ENCODE measurements around the gene DLG5.

Gene DLG5

GRCh38 chr10:77841711-77842375 lies 84.7 kb downstream of the DLG5 start:
- DNase-seq (ENCODE audit: low read depth): no peak

- DNase-seq (ENCODE audit: low read depth): no peak
Measured at GRCh38 chr10:77840636-77841035, 85.9 kb downstream of the DLG5 start.

- DNase-seq (ENCODE audit: low read depth): no peak
Measured at GRCh38 chr10:77837925-77838595, 88.5 kb downstream of the DLG5 start.

DNA sequence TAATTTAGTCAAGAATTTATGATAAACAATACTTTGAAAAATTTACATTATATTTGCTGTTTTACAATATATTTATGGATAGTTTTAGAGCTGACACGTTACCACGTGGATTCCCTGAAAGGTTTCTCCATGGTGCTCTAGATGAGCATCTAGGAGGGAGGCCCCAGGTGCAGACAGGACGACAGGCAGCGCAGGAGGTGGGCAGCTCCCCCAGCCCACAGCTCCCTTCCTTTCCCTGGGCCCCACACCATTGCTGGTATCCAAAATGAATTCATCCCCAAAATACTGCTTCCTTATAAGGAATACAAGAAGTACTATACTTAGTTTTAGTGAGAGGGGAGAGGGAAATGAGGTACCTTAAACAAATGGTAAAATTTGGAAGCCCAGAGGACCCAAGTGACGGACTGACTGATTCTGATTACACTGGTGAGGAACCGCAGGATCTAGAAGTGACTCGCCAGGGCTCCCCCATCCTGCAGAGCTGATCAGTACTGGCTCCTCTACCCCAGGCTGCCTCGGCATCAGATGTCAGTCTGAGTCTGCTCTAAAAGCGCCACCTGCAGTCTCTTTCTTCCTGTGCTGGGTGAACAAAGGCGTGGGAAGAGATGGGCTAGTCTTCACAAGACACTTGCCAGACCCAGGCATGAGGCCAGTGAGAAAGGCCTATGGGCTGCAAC lies 89.2 kb downstream of the DLG5 start:
- DNase-seq (ENCODE audit: low read depth): no peak

GRCh38 chr10:77836299-77836820 lies 90.2 kb downstream of the DLG5 start:
- peak; percentile 69 for DNase-seq (ENCODE audit: low read depth)

DNA sequence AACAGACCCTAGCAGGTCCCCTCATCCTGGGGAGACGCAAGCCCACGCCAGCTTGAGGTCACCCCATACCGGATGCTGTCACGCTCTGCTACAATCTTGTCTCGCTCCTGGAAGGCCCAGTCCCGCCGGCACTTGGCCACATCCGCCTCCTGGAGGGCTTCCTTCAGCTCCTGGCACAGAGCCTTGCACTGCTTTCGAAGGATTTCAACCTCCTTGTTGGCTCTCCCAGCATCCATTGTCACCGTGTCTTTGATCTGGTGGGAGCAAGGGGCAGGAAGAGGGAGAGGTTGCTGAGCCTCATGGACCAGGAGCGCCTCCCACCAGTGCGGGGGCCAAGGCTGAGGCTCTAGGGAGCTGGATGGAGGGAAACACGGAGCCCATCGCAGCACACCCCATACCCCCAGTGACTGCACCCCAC lies 90.9 kb downstream of the DLG5 start:
- no peak for DNase-seq (ENCODE audit: low read depth)

DNA sequence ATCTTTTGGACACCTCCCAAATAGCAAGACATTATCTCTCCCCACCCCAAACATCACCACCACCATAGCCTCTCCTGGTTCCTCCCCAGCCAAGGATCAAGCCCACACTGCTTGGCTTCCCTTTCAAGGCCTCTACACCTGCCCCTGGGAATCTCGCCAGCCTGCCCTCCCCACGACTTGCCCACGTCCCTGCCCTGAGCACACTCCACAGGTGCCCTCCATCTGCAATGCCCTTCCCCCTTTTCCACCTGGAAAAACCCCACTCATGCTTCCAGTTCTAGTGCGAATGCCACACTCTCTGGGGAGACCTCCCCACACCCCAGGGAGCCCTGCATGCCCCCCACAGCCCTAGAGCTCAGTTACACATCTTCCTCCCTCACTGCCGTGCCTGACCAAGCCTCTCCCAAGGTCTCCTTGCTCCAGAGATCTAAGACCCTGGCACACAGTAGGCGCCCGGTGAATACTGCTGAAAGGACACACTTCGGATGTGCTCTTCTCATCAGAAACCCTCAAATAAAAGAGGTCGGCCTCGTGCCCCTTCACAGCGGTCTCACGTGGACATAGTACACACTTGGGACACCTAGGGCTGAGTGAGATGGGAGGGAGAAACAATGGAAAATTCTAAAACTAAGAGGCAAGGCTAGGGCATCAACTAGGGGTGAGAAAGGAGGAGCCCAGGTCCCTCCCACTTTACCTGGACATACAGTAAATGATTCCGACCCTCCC lies 91.4 kb downstream of the DLG5 start:
- DNase-seq (ENCODE audit: low read depth): no peak

DNA sequence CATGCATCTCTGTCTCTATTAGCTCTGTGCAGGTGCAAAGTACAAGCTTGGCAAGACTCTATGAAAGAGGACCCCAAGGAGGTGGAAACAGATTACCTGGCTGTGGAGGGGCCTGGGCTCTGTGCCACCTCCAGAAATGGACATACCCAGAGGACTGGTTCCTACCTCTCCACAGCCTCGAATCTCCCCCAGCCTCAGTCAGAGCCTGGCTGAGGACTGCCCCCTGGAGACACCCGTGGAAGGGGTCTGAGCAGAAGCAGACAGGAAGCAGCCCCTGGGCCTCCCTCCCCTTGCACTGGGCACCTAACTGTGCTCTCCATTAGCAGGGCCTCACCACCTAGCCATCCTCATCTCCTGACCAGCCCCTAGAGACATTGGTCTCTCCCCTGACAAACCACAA lies 92.0 kb downstream of the DLG5 start:
- DNase-seq (ENCODE audit: low read depth): no peak

GRCh38 chr10:77833792-77834191 lies 92.8 kb downstream of the DLG5 start:
- no peak for DNase-seq (ENCODE audit: low read depth)

DNA sequence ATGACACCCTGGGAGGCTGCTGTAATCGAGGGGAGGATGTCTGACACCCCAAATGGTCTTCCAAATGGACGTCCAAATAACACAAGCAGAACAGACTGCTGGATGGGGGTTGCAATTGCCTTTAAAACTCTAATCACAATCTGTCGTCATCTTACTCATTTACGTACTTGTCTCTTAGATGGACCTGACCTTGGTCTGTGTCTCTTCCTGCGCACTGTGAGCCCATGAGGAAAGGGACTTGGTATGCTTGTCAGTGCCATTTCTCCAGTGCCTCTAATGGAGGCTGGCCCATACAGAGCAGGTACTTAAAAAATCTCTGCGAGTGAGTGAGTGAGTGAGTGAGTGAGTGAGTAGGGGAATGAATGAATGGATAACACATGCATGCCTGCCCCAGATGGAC lies 93.3 kb downstream of the DLG5 start:
- DNase-seq (ENCODE audit: low read depth): no peak

DNA sequence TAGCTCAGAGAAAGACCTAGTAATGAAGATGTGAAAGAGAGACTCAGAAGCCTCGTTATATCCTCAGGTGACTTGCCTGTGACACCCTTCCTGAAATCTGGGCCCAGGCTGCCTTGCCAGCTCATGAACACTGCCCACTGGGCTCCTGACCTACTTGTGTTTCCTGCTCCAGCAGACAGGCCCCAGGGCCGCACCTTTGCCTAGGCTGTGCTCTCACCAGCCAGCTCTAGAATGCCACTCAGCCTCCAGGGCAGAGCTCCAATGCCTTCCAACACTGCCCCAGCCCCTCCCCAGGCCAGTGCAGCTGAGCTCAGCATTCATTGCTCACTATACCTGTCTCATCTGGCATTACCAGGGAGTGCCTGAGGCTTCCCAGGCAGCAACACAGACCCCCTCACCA lies 94.3 kb downstream of the DLG5 start:
- DNase-seq (ENCODE audit: low read depth): no peak

DNA sequence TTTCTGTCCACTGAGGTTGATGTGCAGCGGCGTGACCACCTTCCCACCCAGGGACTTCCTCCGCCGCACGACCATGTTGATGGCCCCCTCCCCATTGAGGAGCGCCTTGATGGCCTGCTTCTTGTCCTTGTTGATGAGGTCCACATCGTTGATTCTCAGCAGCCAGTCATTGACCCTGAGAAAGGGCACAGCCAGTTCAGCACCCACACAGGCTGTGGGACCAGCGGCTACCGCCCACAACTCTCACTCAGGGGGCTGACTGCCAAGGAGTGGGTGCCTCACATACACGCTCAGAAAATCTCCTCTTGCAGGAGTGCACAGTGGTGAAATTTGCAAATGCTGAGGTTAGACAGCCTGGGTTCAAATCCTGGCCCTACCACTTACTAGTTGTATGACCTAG lies 97.2 kb downstream of the DLG5 start:
- DNase-seq (ENCODE audit: low read depth): no peak

- no peak for DNase-seq (ENCODE audit: low read depth)
Measured at GRCh38 chr10:77828377-77828776, 98.2 kb downstream of the DLG5 start.

DNA sequence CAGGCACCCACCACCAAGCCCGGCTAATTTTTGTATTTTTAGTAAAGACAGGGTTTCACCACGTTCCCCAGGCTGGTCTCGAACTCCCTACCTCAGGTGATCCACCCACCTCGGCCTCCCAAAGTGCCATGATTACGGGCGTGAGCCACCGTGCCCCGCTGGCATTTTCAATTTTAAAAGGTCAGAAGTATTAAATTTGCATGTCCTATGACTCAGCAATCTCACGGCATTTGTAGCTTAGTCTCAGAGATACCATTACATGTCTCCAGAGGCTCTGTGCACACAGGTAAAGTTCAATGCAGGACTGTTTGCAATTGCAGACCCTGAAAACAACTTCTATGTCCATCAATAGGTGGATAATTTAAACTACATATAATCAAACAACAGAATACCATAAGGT lies 99.2 kb downstream of the DLG5 start:
- DNase-seq (ENCODE audit: low read depth): peak; percentile 30

DNA sequence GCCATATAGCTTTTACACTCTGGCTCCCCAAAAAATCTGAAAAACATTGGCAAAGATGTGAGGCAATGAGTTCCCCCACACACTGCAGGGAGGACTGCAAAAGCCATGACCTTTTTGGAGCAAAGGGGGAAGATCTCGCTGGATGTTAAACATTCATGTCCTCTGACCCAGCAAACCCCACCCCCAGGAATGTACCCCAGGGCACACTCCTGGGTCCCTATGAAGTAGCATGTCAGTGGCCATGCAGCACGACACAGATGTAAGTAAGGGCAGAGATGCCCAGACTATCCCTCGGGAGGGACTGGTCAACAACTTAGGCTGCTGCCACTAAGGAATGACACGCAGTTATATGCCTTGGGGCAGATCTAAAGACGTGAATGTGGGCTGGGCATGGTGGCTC lies 100.6 kb downstream of the DLG5 start:
- no peak for DNase-seq (ENCODE audit: low read depth)

DNA sequence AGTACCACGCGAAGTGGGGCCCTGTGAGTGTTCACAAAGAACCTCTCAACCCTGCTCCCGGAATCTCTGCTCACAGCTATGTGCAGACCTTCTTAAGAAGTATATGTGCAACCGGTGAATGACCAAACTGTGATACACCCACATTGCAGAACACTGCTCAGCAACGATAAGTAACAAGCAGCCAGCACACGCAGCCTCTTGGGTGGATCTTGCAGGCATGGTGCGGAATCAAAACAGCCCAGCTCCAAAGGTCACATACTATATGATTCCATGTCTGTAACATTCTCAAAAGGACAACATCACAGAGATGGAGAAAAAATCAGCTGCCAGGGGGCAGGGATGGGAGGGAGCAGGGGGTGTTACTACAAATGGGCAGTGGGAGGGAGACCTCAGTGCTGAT lies 101.6 kb downstream of the DLG5 start:
- DNase-seq (ENCODE audit: low read depth): no peak

DNA sequence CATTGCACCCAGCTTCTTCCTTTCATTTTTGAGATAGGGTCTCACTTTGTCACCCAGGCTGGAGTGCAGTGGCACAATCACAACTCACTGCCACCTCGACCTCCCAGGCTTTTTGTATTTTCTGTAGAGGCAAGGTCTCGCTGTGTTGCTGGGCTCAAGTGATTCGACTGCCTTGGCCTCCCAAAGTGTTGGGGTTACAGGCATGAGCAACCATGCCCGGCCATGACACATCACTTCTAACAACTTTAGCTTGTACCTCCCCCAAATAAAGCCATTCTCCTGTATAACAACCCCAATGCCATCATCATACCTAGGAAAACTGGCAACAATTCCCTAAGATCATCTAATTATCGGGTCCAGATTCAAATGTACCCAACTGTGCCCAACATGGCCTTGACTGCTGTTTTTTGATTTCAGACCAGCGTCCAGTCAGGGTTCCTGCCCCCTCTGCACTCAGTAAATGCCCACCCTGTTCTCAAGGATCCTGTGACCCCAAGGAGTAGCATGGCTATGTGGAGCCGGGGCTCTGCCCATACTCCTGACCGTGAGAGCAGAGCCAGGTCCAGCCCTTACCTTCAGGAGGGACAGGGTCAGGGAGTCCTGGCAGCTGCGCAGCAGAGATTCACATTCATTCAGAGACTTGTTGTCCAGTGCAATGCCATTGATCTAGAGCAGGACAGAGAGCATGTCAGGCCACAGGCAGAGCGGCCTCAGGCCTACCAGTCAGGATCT lies 102.6 kb downstream of the DLG5 start:
- no peak for DNase-seq (ENCODE audit: low read depth)

DNA sequence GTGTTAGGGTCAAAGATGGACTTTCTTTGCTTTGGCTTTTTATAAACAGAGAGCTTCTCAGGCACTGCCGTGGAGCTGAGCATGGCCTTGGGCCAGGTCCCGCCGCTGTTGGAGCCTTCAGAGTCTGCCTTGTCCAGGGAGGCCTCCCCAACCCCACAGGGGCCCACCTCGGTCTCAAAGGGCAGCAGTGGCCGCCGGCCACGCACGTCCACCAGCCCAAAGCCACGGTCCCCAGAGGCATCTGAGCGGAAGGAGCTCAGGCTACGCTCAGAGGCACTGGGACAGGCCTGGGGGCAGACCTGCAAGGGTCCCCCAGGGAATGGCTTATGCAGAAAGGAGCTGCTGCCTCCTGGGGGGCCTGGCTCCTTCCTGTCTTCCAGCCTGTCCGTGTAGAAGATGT lies 105.0 kb downstream of the DLG5 start:
- DNase-seq (ENCODE audit: low read depth): no peak

- DNase-seq (ENCODE audit: low read depth): no peak
Measured at GRCh38 chr10:77821036-77821435, 105.5 kb downstream of the DLG5 start.

DNA sequence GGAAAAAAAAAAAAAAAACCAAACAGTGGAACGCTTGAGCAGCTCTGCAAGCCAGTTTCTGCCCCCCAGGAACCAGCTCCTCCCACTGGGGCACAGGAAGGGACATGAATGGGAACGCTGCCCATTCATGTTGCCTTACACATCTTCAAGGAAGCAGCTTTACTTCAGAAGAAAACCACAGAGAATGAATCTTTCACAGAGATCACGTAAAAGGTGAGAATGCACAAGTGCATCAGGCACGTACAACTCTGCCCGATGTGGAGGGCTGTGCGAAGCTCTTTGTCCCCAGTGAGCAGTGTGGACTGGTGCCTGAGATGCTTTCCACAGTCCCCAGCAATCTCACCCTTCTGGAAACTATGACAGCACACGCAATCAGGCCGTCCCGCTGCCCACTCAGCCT lies 106.2 kb downstream of the DLG5 start:
- no peak for DNase-seq (ENCODE audit: low read depth)

- no peak for DNase-seq (ENCODE audit: low read depth)
Measured at GRCh38 chr10:77819210-77820112, 107.1 kb downstream of the DLG5 start.

All from fibroblast of gingiva (primary cell).